ENCODE data around the gene ATF4.

Gene ATF4

DNA sequence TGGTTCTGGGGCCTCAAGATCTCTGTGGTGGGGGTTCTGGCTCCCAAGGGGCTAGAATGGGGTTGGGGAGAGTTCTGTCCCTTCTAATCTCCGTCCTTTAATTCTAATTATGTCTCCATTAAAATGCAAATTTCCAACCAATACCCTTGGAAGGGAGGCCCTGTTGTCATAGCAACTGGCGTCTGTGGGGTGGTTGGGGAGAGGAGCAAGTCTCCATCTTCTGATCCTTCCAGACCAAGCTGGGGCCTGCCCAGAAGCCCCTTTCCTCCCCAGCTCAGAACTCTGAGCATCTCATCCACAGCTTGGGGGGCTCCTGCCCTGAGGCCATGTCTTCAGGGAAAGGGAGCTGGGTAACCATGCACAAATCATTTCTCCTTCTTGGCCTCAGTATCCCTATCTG, 17.6 kb downstream of the ATF4 start:
- no peak for TF ChIP-seq GATA2 (IDR thresholded peaks at IDR 0.05; ENCODE audit: low read depth, low read length)
- no peak for TF ChIP-seq GATA3 (IDR thresholded peaks at IDR 0.05; ENCODE audit: low read depth, low read length)

GRCh38 chr22:39543095-39543494, 22.7 kb downstream of the ATF4 start:
- TF ChIP-seq GATA2 (IDR thresholded peaks at IDR 0.05; ENCODE audit: low read depth, low read length) (no peak), GATA3 (IDR thresholded peaks at IDR 0.05; ENCODE audit: low read depth, low read length) (no peak)

DNA sequence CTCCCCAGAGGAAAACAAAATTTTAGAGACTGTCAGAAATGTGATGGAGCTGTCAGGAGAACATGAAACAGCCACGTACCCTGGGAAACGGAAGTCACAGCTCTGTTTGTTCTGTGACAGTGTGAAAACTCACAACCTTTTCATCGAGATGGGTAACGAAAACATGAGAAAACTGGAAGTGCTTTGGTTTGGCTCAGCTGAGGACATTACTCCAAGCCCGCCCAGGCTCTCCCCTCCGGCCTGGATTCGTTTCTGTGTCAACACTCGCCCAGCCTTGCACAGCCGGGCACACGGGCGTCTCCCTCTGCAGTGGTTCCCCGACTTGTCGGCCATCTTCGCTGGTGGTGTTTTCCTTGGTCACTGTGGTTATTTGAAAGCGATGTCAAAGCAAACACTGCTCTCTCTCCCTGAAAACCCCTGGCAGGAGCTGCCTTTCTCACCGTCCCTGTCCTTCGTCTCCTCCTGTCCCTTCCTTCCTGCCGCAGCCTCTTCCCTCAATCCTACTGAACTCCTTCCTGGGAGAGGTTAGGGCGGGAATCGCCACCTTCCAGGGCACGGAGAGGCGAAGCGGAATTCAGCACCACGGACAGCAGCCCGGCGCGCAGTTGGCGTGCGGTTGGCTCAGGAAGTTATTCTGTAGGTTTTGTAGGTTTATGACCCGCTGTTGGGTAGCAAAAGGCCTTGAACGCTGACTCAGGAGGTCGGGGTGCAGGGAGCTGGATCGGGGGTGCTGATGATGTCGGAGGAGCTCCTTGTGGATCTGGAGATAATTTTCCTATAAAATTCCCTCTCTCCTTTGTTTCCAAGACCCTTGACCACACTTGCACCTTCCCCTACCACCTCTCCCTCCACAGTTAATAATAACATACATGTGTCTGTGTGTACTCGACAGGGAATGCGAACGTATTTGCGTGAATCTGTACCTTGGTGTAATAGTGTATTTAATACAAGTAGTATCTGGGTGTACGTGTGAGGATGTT, 25.3 kb downstream of the ATF4 start:
- TF ChIP-seq GATA3 (IDR thresholded peaks at IDR 0.05; ENCODE audit: low read depth, low read length), result no peak

- TF ChIP-seq GATA2 (IDR thresholded peaks at IDR 0.05; ENCODE audit: low read depth, low read length) (no peak), GATA3 (IDR thresholded peaks at IDR 0.05; ENCODE audit: low read depth, low read length) (no peak)
Measured at GRCh38 chr22:39546889-39547586, 26.7 kb downstream of the ATF4 start.

GRCh38 chr22:39547587-39547947, 27.2 kb downstream of the ATF4 start:
- TF ChIP-seq GATA3 (IDR thresholded peaks at IDR 0.05; ENCODE audit: low read depth, low read length), result no peak
- TF ChIP-seq GATA2 (IDR thresholded peaks at IDR 0.05; ENCODE audit: low read depth, low read length), result no peak

GRCh38 chr22:39553429-39553828, 33.1 kb downstream of the ATF4 start:
- TF ChIP-seq GATA2 (IDR thresholded peaks at IDR 0.05; ENCODE audit: low read depth, low read length) (no peak), GATA3 (IDR thresholded peaks at IDR 0.05; ENCODE audit: low read depth, low read length) (no peak)

- TF ChIP-seq GATA2 (IDR thresholded peaks at IDR 0.05; ENCODE audit: low read depth, low read length) (no peak), GATA3 (IDR thresholded peaks at IDR 0.05; ENCODE audit: low read depth, low read length) (no peak)
Measured at GRCh38 chr22:39554151-39554550, 33.8 kb downstream of the ATF4 start.

DNA sequence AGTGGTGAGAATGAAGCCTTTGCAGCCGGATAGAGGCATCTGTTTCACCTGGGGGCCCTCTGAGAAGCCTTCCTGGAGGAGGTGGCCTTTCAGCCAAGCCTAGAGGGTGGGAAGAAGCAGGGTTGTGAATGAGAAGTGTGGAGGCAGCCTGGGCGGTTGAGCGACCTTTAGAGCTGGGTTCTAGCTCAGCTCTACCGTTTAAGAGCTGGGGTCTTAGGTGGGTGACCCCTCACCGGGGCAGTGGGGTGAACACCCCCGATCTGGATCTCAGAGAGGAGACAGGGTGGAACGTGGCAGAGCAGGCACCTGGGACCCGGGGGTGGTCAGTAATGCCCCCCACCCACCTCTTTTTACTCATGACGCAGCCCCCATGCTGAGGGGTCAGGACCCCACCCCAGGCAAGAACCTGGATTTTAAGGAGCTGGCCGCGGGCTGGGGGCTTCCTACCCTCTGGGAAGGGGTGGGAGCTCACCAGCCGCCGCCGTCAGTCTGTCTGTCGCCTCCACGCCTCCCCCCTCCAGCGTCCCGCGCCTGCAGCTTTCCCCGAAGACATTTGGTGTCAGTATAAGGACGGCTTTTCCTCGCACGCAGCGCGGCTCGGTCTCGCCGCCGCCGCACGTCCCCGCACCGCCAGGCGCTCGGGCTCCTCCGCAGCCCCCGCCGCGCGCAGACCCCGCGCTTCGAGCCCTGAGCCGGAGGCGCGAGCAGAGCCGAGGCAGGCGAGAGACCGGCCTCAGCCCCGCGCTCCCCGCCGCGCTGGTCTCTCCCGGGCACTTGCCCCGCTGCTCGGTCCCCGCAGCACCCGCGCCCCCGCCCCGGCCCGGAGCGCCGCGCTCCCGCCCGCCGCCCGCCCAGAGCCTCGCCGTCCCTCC, 36.8 kb downstream of the ATF4 start:
- TF ChIP-seq GATA3 (IDR thresholded peaks at IDR 0.05; ENCODE audit: low read depth, low read length) (no peak), GATA2 (IDR thresholded peaks at IDR 0.05; ENCODE audit: low read depth, low read length) (no peak)

- no peak for TF ChIP-seq GATA2 (IDR thresholded peaks at IDR 0.05; ENCODE audit: low read depth, low read length)
- no peak for TF ChIP-seq GATA3 (IDR thresholded peaks at IDR 0.05; ENCODE audit: low read depth, low read length)
Measured at GRCh38 chr22:39558254-39558727, 37.9 kb downstream of the ATF4 start.

DNA sequence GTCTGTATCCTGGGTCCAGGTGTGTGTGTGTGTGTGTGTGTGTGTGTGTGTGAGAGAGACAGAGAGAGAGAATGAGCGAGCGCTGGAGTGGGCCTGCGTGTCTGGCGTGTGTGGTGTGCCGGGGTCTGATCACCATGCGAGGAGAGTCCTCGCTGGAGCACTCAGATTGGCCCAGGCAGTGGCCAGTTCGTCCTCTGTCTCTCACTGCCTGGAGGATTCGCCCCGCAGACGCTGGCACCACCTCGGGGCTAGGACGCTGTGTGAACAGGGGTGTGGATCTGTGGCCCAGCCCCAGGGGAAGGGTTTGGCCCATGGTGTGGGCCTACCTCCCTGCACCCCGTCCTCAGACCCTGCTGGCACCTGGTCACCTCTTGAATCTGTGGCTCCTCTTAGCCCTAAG, 38.6 kb downstream of the ATF4 start:
- TF ChIP-seq GATA2 (IDR thresholded peaks at IDR 0.05; ENCODE audit: low read depth, low read length), result no peak
- TF ChIP-seq GATA3 (IDR thresholded peaks at IDR 0.05; ENCODE audit: low read depth, low read length), result no peak

- no peak for TF ChIP-seq GATA3 (IDR thresholded peaks at IDR 0.05; ENCODE audit: low read depth, low read length)
- no peak for TF ChIP-seq GATA2 (IDR thresholded peaks at IDR 0.05; ENCODE audit: low read depth, low read length)
Measured at GRCh38 chr22:39559456-39560105, 39.2 kb downstream of the ATF4 start.

GRCh38 chr22:39560127-39560526, 39.8 kb downstream of the ATF4 start:
- TF ChIP-seq GATA3 (IDR thresholded peaks at IDR 0.05; ENCODE audit: low read depth, low read length) (no peak), GATA2 (IDR thresholded peaks at IDR 0.05; ENCODE audit: low read depth, low read length) (no peak)

DNA sequence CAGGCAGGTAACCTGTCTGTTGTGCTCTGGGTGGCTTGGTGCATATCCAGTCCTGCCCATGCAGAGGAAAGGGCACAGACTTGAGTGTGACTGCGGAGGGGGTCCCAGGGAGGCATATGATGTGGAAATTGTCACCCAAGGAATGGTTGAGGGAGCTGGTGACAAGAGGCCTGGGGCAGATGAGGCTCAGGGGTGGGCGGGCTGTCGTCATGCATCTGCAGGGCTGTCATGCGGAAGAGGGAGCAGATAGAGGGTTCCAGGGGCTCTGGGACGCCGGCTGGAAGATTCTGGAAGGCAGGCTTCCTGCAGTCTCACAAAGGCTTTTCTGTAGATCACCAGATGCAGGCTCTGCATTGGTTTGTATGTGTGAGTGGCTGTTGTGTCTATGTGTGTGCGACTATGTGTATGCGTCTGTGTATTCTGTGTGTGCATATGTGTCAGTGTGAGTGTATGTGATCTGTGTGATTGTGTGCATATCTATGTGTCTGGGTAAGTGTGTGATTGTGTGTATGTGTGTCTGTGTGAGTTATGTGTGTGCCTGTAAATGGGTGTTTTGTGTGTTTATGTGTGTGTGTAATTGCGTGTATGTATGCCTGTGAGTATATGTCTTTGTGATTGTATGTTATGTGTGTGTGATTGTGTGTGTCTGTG, 42.6 kb downstream of the ATF4 start:
- TF ChIP-seq GATA3 (IDR thresholded peaks at IDR 0.05; ENCODE audit: low read depth, low read length) (no peak), GATA2 (IDR thresholded peaks at IDR 0.05; ENCODE audit: low read depth, low read length) (no peak)

All from SH-SY5Y (cell line).